Measurements from ENCODE around the gene BOD1L1. TPM values are rescaled to one million over a fixed set of nuclear protein-coding genes. Genes with fewer than 3 reads are reported as not detected.

BOD1L1 gene
- total RNA-seq, 4 donors from 2014 or later: 33.7 to 72.2 (median 60.8) TPM

- Histone ChIP-seq H3K4me1 (peaks cover 0 to 61% (median 43%) of the 10 kb centered on the region in 4 donors), H3K4me3 (peak overlapping the region in 3 of 4 donors; percentile 43 to 64 (median 48)), H3K27ac (peak overlapping the region; percentile 61 to 94 (median 76)), H3K9me3 (no peaks in the 10 kb centered on the region), H3K27me3 (peaks cover 98% of the 10 kb centered on the region), H3K36me3 (no peaks in the 10 kb centered on the region)
- WGBS, 2 donors (ENCODE audit: low coverage in 1 of 2): 40 to 45% methylated on average over 13 to 18 of the region's 18 CpGs
- intact Hi-C loops (cut with DNase I; ENCODE audit: low total_unique reads) (loop anchor here (5.0 to 10.0 kb wide), 3 partner anchors 152 to 694 kb away; no protein-coding TSS in a partner anchor), in situ Hi-C loops (cut with MboI; ENCODE audit: low pct_ligation_motif_present in 1 of 4, low pct_unique_long_range_greater_than_20kb in 1 of 4, low sequenced_read_pairs in 3 of 4) (loop anchor here in 2 of 4 donors (10.0 kb wide), 2 partner anchors 692 to 812 kb away; no protein-coding TSS in a partner anchor)
- no peak for DNase-seq
- TF ChIP-seq EP300 (IDR thresholded peaks at IDR 0.05; ENCODE audit: low read depth): no peak
- TF ChIP-seq POLR2AphosphoS5 (IDR thresholded peaks at IDR 0.05): no peak
- no peak for TF ChIP-seq CTCF (IDR thresholded peaks at IDR 0.05)
- TF ChIP-seq POLR2A (IDR thresholded peaks at IDR 0.05): no peak
Measured at GRCh38 chr4:13546142-13546940, 81.2 kb downstream of the BOD1L1 start.

GRCh38 chr4:13545394-13545808 is 82.1 kb downstream of the BOD1L1 start:
- TF ChIP-seq POLR2A (IDR thresholded peaks at IDR 0.05): no peak
- no peak for TF ChIP-seq POLR2AphosphoS5 (IDR thresholded peaks at IDR 0.05)
- no peak for TF ChIP-seq EP300 (IDR thresholded peaks at IDR 0.05; ENCODE audit: low read depth)
- TF ChIP-seq CTCF (IDR thresholded peaks at IDR 0.05): no peak
- Histone ChIP-seq H3K4me1 (peaks cover 0 to 61% (median 43%) of the 10 kb centered on the region in 4 donors), H3K4me3 (peak overlapping the region in 3 of 4 donors; percentile 54 to 88 (median 59)), H3K36me3 (no peaks in the 10 kb centered on the region), H3K27ac (peak overlapping the region; percentile 79 to 94 (median 86)), H3K27me3 (peaks cover 100% of the 10 kb centered on the region), H3K9me3 (no peaks in the 10 kb centered on the region)
- intact Hi-C loops (cut with DNase I; ENCODE audit: low total_unique reads): loop anchor here (5.0 to 10.0 kb wide), 3 partner anchors 151 to 693 kb away; no protein-coding TSS in a partner anchor
- 19 to 27% methylated on average over 8 of the region's 8 CpGs for WGBS, 2 donors (ENCODE audit: low coverage in 1 of 2)
- in situ Hi-C loops (cut with MboI; ENCODE audit: low pct_ligation_motif_present in 1 of 4, low pct_unique_long_range_greater_than_20kb in 1 of 4, low sequenced_read_pairs in 3 of 4): loop anchor here in 2 of 4 donors (10.0 kb wide), 2 partner anchors 691 to 811 kb away; no protein-coding TSS in a partner anchor
- no peak for DNase-seq

GRCh38 chr4:13544606-13545393 is 82.7 kb downstream of the BOD1L1 start:
- in situ Hi-C loops (cut with MboI; ENCODE audit: low pct_ligation_motif_present in 1 of 4, low pct_unique_long_range_greater_than_20kb in 1 of 4, low sequenced_read_pairs in 3 of 4): loop anchor here in 2 of 4 donors (10.0 kb wide), 2 partner anchors 690 to 810 kb away; no protein-coding TSS in a partner anchor
- Histone ChIP-seq H3K4me1 (peaks cover 0 to 61% (median 43%) of the 10 kb centered on the region in 4 donors), H3K36me3 (no peaks in the 10 kb centered on the region), H3K27ac (peak overlapping the region; percentile 79 to 94 (median 86)), H3K4me3 (peak overlapping the region; percentile 54 to 88 (median 61)), H3K27me3 (peaks cover 100% of the 10 kb centered on the region), H3K9me3 (no peaks in the 10 kb centered on the region)
- intact Hi-C loops (cut with DNase I; ENCODE audit: low total_unique reads): loop anchor here (5.0 to 10.0 kb wide), 4 partner anchors 62 to 692 kb away; partner anchors contain the start of gene RAB28
- 2 to 8% methylated on average over 3 to 45 of the region's 54 CpGs for WGBS, 2 donors (ENCODE audit: low coverage in 1 of 2)
- TF ChIP-seq EP300 (IDR thresholded peaks at IDR 0.05; ENCODE audit: low read depth) (no peak), POLR2AphosphoS5 (IDR thresholded peaks at IDR 0.05) (peak in 2 of 3 donors; percentile 4 to 29), CTCF (IDR thresholded peaks at IDR 0.05) (no peak)
- peak; percentile 81 for DNase-seq

All from transverse colon (tissue), 4 donors.